Activated T-helper 17 cell treated with anti-CD3 and anti-CD28 coated beads, Interleukin-2, amount 50 U/mL, for 72 hours (primary cell): ENCODE data around the gene TMEM45A. TPM values are rescaled to one million over a fixed set of nuclear protein-coding genes. Genes with fewer than 3 reads are reported as not detected.
"Not testable (repeated sequence)": the region's sequence is repeated elsewhere in the genome, so short reads cannot be mapped to it uniquely, and the experiment has no call there.

Experiments
- ATAC-seq: fragments of 150-1000 bp; cut with Tn5 transposase; replicated peaks from 2 replicates; pipeline ENCODE4 v1.10.0; 2021; ENCODE audit warnings: mild to moderate bottlenecking, moderate library complexity
- H3K27ac Mint-ChIP-seq: one replicate; pipeline ENCODE4 v1.8.0; 2022; ENCODE audit warnings: mixed read lengths
- H3K27me3 Mint-ChIP-seq: one replicate; pipeline ENCODE4 v1.8.0; 2022; ENCODE audit warnings: mixed read lengths
- H3K36me3 Mint-ChIP-seq: one replicate; pipeline ENCODE4 v1.8.0; 2022; ENCODE audit warnings: low read depth, mild to moderate bottlenecking, mixed read lengths
- H3K4me1 Mint-ChIP-seq: one replicate; pipeline ENCODE4 v1.8.0; 2022; ENCODE audit warnings: mixed read lengths
- H3K4me3 Mint-ChIP-seq: one replicate; pipeline ENCODE4 v1.8.0; 2022; ENCODE audit warnings: mild to moderate bottlenecking, mixed read lengths
- H3K9me3 Mint-ChIP-seq: one replicate; pipeline ENCODE4 v1.8.0; 2022; ENCODE audit warnings: mixed read lengths
- total RNA-seq, 2 donors: library from RNA; stranded (reverse); gene quantifications; one replicate each; pipeline ENCODE4 v1.2.3, GENCODE V29; 2022

Gene TMEM45A
- total RNA-seq, 2 donors from 2014 or later: 2.4 to 26.0 TPM

DNA sequence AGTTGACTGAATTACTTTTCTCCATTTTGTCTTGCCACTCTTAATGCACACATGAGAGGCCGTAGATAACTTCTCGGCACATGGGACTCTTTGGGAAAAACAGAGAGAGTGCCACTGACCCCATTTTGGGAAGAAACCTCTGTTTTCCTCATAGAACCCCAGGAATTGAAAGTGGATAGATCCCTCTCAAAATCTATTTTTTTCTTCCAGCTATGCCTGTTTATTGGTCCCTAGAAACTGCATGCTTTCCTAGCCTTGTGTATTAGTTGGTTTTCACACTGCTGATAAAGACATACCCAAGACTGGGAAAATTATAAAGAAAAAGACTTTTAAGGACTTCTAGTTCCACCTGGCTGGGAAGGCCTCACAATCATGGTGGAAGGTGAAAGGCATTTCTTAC, 23.7 kb upstream of the TMEM45A start:
- Mint-ChIP-seq H3K9me3 (no peaks in the 10 kb centered on the region), H3K4me3 (no peak overlapping the region), H3K27ac (no peak overlapping the region), H3K4me1 (peaks cover 6% of the 10 kb centered on the region), H3K36me3 (no peaks in the 10 kb centered on the region), H3K27me3 (no peaks in the 10 kb centered on the region)
- ATAC-seq: no peak

GRCh38 chr3:100470951-100471350, 21.5 kb upstream of the TMEM45A start:
- H3K9me3 Mint-ChIP-seq: no peaks in the 10 kb centered on the region
- ATAC-seq: no peak
- peaks cover 3% of the 10 kb centered on the region for H3K4me1 Mint-ChIP-seq
- no peaks in the 10 kb centered on the region for H3K36me3 Mint-ChIP-seq
- no peaks in the 10 kb centered on the region for H3K27me3 Mint-ChIP-seq
- no peak overlapping the region for H3K4me3 Mint-ChIP-seq
- H3K27ac Mint-ChIP-seq: no peak overlapping the region

DNA sequence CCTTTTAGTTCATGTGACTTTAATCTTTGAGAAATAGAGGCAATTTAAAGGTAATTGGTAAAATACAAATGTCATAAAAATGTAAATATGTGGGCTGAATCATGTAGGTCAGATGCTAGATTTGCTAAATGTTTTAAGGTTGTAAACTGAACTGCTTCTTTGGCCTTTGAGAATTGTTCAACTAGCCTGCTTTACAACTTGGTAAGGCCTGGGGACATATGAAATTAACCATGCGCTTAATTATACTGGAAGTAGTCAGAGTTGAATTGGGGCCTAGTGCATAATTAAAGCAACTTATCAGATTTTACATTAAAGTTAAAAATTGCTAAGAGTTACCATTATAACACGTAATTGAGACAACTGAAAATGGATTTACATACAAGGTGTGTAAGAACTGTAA, 21.0 kb upstream of the TMEM45A start:
- ATAC-seq: no peak
- H3K9me3 Mint-ChIP-seq: no peaks in the 10 kb centered on the region
- no peak overlapping the region for H3K4me3 Mint-ChIP-seq
- H3K36me3 Mint-ChIP-seq: no peaks in the 10 kb centered on the region
- no peak overlapping the region for H3K27ac Mint-ChIP-seq
- H3K27me3 Mint-ChIP-seq: no peaks in the 10 kb centered on the region
- no peaks in the 10 kb centered on the region for H3K4me1 Mint-ChIP-seq

GRCh38 chr3:100477851-100478360, 14.5 kb upstream of the TMEM45A start:
- H3K27me3 Mint-ChIP-seq, H3K4me1 Mint-ChIP-seq, H3K36me3 Mint-ChIP-seq, H3K4me3 Mint-ChIP-seq, ATAC-seq, H3K9me3 Mint-ChIP-seq, H3K27ac Mint-ChIP-seq: not testable (repeated sequence)

- not testable (repeated sequence) for H3K27ac Mint-ChIP-seq, H3K4me3 Mint-ChIP-seq, H3K27me3 Mint-ChIP-seq, ATAC-seq, H3K36me3 Mint-ChIP-seq, H3K4me1 Mint-ChIP-seq, H3K9me3 Mint-ChIP-seq
Observed at GRCh38 chr3:100478521-100478920, 13.9 kb upstream of the TMEM45A start.

DNA sequence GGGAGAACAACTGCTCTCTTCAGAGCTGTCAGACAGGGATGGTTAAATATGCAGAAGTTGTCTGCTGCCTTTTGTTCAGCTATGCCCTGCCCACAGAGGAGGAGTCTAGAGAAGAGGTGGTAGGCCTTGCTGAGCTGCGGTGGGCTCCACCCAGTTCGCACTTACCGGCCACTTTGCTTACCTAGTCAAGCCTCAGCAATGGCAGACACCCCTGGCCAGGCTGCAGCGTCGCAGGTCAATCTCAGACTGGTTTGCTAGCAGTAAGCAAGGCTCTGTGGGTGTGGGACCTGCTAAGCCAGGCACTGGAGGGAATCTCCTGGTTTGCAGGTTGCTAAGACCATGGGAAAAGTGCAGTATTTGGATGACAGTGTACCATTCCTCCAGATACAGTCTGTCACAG, 12.3 kb upstream of the TMEM45A start:
- ATAC-seq: no peak
- Mint-ChIP-seq H3K27me3 (peaks cover 11% of the 10 kb centered on the region), H3K4me3 (no peak overlapping the region), H3K9me3 (no peaks in the 10 kb centered on the region), H3K4me1 (no peaks in the 10 kb centered on the region), H3K27ac (no peak overlapping the region), H3K36me3 (no peaks in the 10 kb centered on the region)

GRCh38 chr3:100482176-100482575, 10.2 kb upstream of the TMEM45A start:
- H3K4me3 Mint-ChIP-seq: no peak overlapping the region
- no peaks in the 10 kb centered on the region for H3K4me1 Mint-ChIP-seq
- no peak for ATAC-seq
- H3K27me3 Mint-ChIP-seq: peaks cover 12% of the 10 kb centered on the region
- no peaks in the 10 kb centered on the region for H3K9me3 Mint-ChIP-seq
- no peaks in the 10 kb centered on the region for H3K36me3 Mint-ChIP-seq
- H3K27ac Mint-ChIP-seq: no peak overlapping the region

DNA sequence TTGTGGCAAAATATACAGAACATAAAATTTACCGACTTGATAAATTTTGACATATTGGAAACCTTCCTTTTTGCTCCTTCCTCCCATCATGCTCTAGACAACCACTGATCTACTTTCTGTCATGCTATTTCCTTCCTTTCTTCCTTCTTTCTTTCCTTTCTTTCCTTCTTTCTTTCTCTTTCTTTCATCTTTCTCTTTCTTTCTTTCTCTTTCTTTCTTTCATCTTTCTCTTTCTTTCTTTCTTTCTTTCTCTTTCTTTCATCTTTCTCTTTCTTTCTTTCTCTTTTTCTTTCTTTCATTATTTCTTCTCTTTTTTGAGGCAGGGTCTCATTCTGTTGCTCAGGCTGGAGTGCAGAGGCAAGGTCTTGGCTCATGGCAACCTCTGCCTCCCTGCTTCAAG, 8.9 kb upstream of the TMEM45A start:
- Mint-ChIP-seq H3K4me1 (no peaks in the 10 kb centered on the region), H3K4me3 (no peak overlapping the region), H3K27me3 (peaks cover 12% of the 10 kb centered on the region), H3K27ac (no peak overlapping the region), H3K36me3 (no peaks in the 10 kb centered on the region), H3K9me3 (no peaks in the 10 kb centered on the region)
- ATAC-seq: no peak

- H3K36me3 Mint-ChIP-seq: no peaks in the 10 kb centered on the region
- H3K27ac Mint-ChIP-seq: no peak overlapping the region
- no peaks in the 10 kb centered on the region for H3K9me3 Mint-ChIP-seq
- peaks cover 3% of the 10 kb centered on the region for H3K4me1 Mint-ChIP-seq
- H3K27me3 Mint-ChIP-seq: peaks cover 12% of the 10 kb centered on the region
- H3K4me3 Mint-ChIP-seq: no peak overlapping the region
- ATAC-seq: no peak
Observed at GRCh38 chr3:100486808-100487207, 5.6 kb upstream of the TMEM45A start.

DNA sequence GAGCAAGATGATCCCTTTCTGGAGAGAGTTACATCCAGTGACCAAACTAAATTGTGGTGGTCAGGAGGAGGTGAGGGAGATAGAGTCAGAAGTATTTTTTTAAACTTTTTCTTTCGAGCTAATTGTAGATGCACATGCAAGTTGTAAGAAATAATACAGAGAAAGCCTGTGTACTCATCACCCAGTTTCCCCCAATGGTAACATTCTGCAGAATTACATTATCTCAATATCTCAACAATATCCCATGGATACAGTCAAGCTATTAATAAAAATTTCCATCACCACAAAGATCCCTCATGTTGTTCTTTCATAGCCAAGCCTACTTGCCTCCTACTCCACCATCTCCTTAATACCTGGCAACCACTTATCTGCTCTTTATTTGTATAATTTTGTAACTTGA, 3.3 kb upstream of the TMEM45A start:
- ATAC-seq: no peak
- H3K27me3 Mint-ChIP-seq: peaks cover 3% of the 10 kb centered on the region

DNA sequence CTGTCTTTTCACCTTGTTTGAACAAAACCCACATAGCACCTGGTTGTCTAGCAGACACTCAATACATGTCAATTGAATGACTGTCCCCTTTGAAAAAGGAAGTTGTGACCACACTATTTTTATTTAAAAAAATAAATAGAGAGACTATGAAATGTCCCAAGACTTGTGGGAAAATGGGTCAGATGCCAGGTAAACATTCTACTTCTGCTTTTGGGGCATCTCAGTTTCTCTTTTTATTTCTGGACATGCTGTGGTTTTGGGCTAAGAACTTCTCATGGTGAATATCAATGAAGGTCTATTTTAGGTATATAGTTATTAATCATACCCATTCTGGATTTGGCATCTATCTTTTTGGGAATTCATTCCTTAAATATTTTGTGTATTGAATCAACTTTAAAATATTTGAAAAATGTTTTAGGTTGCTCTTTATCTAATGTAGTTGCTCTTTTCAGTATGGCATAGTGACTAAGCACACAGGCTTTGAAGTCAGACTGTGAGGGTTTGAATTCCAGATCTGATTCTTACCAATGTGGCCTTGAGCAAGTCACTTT, 4.4 kb downstream of the TMEM45A start:
- Mint-ChIP-seq H3K36me3 (no peaks in the 10 kb centered on the region), H3K27me3 (peaks cover 10% of the 10 kb centered on the region), H3K27ac (no peak overlapping the region), H3K4me3 (no peak overlapping the region), H3K4me1 (peaks cover 1% of the 10 kb centered on the region), H3K9me3 (no peaks in the 10 kb centered on the region)
- ATAC-seq: no peak

More for the DNA sequence above, 3.3 kb upstream of the TMEM45A start:
- H3K27ac Mint-ChIP-seq: no peak overlapping the region
- H3K36me3 Mint-ChIP-seq: no peaks in the 10 kb centered on the region
- peaks cover 4% of the 10 kb centered on the region for H3K4me1 Mint-ChIP-seq
- H3K4me3 Mint-ChIP-seq: no peak overlapping the region
- no peaks in the 10 kb centered on the region for H3K9me3 Mint-ChIP-seq

GRCh38 chr3:100499651-100500050, 7.2 kb downstream of the TMEM45A start:
- no peak overlapping the region for H3K27ac Mint-ChIP-seq
- no peak overlapping the region for H3K4me3 Mint-ChIP-seq
- H3K36me3 Mint-ChIP-seq: no peaks in the 10 kb centered on the region
- no peaks in the 10 kb centered on the region for H3K4me1 Mint-ChIP-seq
- no peak for ATAC-seq
- H3K9me3 Mint-ChIP-seq: no peaks in the 10 kb centered on the region
- peaks cover 23% of the 10 kb centered on the region for H3K27me3 Mint-ChIP-seq

- Mint-ChIP-seq H3K9me3 (no peaks in the 10 kb centered on the region), H3K36me3 (no peaks in the 10 kb centered on the region), H3K27me3 (peaks cover 30% of the 10 kb centered on the region), H3K4me1 (no peaks in the 10 kb centered on the region), H3K4me3 (no peak overlapping the region), H3K27ac (no peak overlapping the region)
- no peak for ATAC-seq
Observed at GRCh38 chr3:100500320-100500880, 8.0 kb downstream of the TMEM45A start.

- Mint-ChIP-seq H3K9me3 (no peaks in the 10 kb centered on the region), H3K36me3 (no peaks in the 10 kb centered on the region), H3K27me3 (peaks cover 47% of the 10 kb centered on the region), H3K4me3 (no peak overlapping the region), H3K4me1 (no peaks in the 10 kb centered on the region), H3K27ac (no peak overlapping the region)
- no peak for ATAC-seq
Observed at GRCh38 chr3:100503448-100503847, 11.0 kb downstream of the TMEM45A start.

- no peaks in the 10 kb centered on the region for H3K4me1 Mint-ChIP-seq
- no peak for ATAC-seq
- H3K4me3 Mint-ChIP-seq: no peak overlapping the region
- H3K36me3 Mint-ChIP-seq: no peaks in the 10 kb centered on the region
- H3K9me3 Mint-ChIP-seq: no peaks in the 10 kb centered on the region
- no peak overlapping the region for H3K27ac Mint-ChIP-seq
- peaks cover 44% of the 10 kb centered on the region for H3K27me3 Mint-ChIP-seq
Observed at GRCh38 chr3:100506355-100506754, 13.9 kb downstream of the TMEM45A start.

DNA sequence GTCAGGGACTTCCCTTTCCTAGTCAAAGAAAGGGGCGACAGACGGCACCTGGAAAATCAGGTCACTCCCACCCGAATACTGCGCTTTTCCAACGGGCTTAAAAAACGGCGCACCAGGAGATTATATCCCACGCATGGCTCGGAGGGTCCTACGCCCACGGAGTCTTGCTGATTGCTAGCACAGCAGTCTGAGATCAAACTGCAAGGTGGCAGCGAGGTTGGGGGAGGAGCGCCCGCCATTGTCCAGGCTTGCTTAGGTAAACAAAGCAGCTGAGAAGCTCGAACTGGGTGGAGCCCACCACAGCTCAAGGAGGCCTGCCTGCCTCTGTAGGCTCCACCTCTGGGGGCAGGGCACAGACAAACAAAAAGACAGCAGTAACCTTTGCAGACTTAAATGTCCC, 17.4 kb downstream of the TMEM45A start:
- not testable (repeated sequence) for H3K36me3 Mint-ChIP-seq, H3K4me1 Mint-ChIP-seq, H3K27ac Mint-ChIP-seq, H3K9me3 Mint-ChIP-seq, H3K4me3 Mint-ChIP-seq, ATAC-seq
- H3K27me3 Mint-ChIP-seq: peaks cover 29% of the 10 kb centered on the region
